NCI-H2196 (cell line): ENCODE measurements around the gene SNAP25.

Experiments used
- DNase-seq: peaks from one replicate; lab custom pipeline; 2025; ENCODE audit not compliant: unreplicated experiment; lab: John Stamatoyannopoulos, UW

The SNAP25 gene

GRCh38 chr20:10330071-10330470, 111.4 kb downstream of the SNAP25 start:
- DNase-seq = no peak

- DNase-seq = no peak
Observed at GRCh38 chr20:10332656-10333415, 114.2 kb downstream of the SNAP25 start.

GRCh38 chr20:10336959-10337729, 118.5 kb downstream of the SNAP25 start:
- no peak for DNase-seq

GRCh38 chr20:10338426-10339180, 120.0 kb downstream of the SNAP25 start:
- DNase-seq = no peak

- no peak for DNase-seq
Observed at GRCh38 chr20:10339609-10340008, 121.0 kb downstream of the SNAP25 start.

- DNase-seq = no peak
Observed at GRCh38 chr20:10342152-10342551, 123.5 kb downstream of the SNAP25 start.

GRCh38 chr20:10344953-10345352, 126.3 kb downstream of the SNAP25 start:
- no peak for DNase-seq

- no peak for DNase-seq
Observed at GRCh38 chr20:10347086-10347880, 128.7 kb downstream of the SNAP25 start.

GRCh38 chr20:10349118-10349517, 130.5 kb downstream of the SNAP25 start:
- no peak for DNase-seq

- no peak for DNase-seq
Observed at GRCh38 chr20:10350188-10350842, 131.7 kb downstream of the SNAP25 start.

- no peak for DNase-seq
Observed at GRCh38 chr20:10352934-10353824, 134.5 kb downstream of the SNAP25 start.

- DNase-seq = no peak
Observed at GRCh38 chr20:10356628-10357027, 138.0 kb downstream of the SNAP25 start.
